HG02571 (cell line): ENCODE results near the gene TEX14.
"Not testable (repeated sequence)": the region's sequence is repeated elsewhere in the genome, so short reads cannot be mapped to it uniquely, and the experiment has no call there.

ENCODE experiments used
- ATAC-seq: cut with Tn5 transposase; IDR thresholded peaks from one replicate; pipeline ENCODE4 v1.9.1; 2021; ENCODE audit warnings: mild to moderate bottlenecking, moderate library complexity; ENCODE audit not compliant: unreplicated experiment

Gene TEX14

DNA sequence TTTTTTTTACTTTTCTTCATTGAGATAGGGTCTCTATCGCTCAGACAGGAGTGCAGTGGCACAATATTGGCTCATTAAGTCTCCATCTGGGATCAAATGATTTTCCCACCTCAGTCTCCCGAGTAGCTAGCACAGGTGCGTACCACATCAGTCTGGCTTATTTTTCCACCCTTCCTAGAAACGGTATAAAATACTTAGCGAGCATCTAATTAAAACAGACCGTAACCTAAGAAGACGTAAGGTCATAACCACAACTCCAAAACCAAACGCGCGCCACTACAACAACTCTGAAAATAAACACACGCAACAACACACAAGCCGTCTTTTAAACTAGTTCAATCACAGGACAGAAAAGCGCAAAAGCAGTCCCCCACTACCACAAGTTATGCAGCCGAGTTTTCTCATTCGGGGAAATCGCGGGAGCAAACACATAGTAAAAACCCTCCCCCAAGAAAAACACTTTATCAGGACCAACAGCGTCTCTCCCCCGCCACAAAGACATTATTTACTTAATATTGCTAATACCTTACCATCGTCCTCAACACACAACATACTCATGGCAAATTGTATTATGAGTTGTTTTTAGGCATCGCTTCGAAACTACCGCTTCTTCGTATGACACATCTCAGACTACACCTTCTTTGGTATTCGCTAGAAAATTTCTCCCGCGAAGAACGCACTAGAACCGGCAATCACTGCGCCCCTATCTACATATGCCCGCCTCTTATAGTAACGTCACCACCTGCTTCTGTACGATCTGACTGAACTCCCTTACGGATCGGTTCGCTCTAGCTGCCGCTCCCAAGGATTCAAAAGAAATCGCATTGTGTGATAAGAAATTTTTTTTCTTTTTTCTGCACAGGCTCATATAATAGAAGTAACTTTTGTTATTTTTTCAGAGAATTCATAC, 32.8 kb downstream of the TEX14 start:
- peak; percentile 69 for ATAC-seq

DNA sequence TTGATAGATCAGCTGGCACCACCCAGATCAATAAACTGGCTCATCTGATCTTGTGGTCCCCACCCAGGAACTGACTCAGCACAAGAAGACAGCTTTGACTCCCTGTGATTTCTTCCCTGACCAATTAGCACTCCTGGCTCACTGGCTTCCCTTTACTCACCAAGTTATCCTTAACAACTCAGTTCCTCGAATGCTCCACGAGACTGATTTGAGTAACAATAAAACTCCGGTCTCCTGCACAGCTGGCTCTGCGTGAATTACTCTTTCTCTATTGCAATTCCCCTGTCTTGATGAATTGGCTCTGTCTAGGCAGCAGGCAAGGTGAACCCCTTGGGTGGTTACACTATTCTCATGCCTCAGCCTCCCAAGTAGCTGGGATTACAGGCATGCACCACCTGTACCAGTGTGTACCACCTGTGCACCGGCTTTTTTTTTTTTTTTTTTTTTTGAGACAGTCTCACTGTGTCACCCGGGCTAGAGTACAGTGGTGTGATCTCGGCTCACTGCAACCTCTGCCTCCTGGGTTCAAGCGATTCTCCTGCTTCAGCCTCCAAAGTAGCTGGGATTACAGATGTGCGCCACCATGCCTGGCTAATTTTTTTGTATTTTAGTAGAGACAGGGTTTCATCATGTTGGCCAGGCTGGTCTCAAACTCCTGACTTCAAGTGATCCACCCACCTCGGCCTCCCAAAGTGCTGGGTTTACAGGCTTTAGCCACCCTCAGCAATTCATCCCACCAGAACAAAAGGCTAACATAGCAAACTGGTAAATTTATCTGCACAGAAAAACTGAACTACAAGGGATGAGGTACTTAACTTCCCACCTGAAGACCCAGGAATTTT, 33.7 kb downstream of the TEX14 start:
- ATAC-seq, result not testable (repeated sequence)

DNA sequence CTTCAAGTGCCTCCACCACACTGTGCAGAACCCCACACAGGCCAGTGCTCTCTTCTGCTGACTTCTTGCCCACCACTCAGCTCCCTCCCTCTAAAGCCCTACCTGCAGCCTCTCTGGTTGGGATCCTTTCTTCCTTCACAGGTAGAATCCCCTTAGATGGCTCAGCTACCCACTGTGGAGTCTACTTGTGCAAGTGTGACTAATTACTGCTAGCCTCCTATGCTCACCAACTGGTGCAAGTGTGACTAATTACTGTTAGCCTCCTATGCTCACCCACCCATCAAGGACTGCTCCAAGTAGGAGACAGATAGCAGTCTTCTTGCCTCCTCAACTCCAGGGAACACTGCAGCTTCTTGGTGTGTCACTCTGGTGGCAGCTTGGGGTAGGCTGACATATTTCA, 43.6 kb downstream of the TEX14 start:
- no peak for ATAC-seq

DNA sequence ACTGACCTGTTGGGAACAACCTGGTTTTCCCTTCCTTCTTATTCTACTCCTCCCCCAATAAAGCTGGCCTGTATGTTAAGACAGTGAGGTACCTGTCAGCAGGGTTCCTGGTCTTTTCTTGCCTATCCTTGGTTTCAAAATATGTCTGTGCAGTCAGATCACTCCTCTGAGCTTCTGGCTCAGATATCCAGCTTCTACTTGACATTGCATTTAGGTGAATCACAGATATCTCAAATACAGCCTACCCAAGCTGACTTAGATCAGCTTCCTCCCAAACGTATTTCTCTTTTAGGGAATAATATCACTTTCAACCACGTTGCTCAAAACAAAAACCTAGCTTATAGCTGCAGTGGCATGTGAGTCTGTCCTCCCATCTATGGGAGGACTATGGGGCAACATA, 48.7 kb downstream of the TEX14 start:
- no peak for ATAC-seq

DNA sequence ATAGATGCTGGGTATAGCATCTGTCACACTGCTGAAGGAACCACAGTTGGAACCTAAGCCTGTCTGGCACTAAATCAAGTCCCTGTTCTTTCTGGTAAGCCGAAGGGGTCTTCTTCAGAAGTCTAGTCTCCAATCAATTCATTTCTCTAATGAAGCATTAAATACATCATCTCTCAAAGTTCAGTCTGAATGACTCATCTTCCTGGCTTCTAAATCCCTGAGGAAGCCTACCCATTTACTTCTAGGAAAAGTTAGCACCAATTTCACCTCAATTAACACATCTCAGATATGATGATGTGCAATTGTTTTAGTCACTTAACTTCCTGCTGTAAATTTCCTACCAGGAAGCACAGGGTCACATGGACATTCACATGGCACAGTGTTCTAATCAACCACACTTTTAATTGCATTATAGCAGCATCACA, 49.9 kb downstream of the TEX14 start:
- no peak for ATAC-seq

DNA sequence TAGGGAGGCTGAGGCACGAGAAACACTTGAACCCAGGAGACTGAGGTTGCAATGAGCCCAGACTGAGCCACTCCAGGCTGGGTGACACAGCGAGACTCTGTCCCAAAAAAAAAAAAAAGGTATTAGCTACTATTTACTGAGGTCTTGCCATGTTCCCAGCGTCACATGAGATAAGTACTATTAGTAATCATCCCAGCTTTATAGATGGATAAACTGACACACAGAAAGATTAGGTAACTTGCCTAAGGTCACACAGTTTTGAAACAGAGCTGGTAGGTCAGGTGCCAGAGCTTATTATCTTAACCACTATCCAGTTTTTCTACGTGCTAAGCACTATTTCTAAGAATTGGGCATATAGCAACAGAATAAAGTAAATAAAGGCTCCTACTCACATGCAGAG, 51.6 kb downstream of the TEX14 start:
- no peak for ATAC-seq

DNA sequence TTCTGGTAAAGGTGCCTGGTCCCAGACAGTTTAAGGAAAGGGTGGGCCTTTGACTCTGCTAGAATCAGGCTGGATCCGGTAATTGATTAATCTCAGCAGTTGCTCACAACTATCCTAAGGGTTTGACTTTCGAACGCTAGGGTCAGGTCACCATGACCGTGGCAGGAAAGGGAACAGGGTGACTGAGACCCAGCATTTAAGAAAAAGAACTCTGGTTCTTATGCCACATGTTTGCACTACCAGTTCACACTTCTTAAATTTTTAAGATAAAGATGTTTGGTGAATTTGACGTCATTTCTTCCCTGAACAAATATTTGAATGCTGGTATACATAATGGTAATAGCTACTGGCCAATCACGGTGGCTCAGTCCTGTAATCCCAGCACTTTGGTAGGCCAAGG, 52.2 kb downstream of the TEX14 start:
- ATAC-seq, result no peak

DNA sequence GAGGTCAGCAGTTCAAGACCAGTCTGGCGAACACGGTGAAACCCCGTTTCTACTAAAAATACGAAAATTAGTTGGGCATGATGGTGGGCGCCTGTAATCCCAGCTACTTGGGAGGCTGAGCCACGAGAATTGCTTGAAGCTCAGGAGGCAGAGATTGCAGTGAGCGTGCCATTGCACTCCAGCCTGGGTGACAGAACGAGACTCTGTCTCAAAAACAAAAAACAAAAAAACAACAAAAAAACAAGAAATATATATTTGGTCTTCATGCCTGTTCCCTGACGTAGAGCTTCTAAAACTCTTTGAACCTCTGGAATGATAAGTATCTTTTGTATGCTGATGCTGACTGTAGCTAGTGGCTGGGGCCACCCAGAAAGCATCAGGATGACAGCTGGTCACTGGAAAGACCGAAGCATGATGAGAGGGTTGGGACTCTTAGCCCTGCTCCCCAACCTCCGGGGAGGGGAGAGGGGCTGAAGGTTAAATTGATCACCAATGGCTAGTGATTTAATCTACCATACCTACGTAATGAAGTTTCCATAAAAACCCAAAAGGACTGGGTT, 54.8 kb downstream of the TEX14 start:
- ATAC-seq, result no peak

DNA sequence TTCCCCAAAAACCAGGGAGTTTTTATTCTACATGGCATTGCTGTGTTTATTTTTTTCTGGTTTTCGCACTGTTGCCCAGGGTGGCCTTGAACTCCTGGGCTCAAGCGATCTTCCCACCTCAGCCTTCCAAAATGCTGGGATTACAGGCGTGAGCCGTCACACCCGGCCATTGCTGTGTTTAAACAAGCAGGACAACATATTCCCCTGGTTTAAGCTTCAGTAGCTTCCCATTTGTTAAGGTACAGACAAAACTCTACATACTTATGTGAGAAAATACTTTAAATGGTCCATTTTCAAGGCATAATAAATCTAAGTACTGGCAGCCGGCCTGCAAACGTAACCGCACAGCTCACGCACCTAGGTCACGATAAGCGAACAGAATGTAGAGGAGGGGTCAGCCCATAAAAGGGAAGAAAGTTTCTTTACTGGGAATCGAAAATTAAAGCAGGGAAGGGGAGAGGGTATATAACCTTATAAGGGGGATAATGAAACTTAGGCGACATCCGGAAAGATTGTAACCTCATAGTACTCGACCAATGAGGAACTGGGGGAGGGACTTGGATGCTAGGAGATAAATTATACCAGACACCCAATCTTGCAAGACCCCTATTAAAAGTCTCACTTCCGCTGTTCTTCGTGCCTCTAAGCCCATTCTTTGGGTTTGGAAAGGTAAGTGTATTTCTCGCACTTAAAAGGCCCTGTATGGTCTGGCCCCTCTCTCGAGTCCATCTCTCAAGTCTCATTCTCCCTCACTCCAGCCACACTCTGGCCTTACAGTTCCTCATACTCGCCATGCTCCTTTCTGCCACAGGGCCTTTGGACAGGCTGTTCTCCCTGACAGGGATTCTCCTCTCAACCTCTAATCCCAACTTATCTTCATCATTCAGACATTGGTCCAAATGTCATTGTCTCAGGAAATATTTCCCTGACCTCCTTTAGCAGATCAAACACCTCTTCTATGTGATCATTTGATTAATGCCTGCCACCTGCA, 59.2 kb downstream of the TEX14 start:
- no peak for ATAC-seq

DNA sequence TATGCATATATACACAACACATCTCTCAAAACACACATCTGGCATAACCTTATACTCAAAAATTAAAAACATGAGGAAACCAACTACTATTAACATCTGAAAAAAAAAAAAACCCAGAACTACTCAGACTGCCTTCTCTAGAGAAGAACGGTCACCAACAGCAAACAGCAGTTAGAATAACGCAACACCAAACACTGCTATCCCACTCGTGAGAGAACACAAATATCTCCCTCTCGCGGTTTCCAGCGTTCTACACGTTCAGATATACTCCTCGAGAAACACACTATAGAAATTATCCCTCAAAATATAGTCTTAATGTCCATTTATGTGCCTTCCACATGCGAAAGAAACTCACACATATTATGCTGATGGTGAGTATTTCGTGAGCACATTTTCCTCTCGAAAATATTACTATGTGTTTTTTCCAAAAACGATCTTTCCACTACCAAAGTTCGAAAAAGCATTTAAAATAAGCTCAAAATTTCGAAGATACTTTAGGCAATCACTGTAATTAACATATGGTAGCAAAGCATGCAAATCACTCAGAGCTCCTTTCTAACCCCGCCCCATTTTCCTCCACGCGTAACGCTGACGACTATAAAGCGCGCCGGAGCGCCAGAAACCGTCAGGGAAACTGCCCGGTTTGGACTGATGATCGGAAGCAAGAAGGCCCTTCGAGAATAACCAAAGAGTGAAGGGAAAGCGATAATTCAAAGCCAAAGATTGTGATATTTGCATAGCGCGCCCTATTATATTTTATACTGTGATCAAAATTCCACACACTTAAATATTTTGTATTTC, 60.1 kb downstream of the TEX14 start:
- peak; percentile 67 for ATAC-seq

DNA sequence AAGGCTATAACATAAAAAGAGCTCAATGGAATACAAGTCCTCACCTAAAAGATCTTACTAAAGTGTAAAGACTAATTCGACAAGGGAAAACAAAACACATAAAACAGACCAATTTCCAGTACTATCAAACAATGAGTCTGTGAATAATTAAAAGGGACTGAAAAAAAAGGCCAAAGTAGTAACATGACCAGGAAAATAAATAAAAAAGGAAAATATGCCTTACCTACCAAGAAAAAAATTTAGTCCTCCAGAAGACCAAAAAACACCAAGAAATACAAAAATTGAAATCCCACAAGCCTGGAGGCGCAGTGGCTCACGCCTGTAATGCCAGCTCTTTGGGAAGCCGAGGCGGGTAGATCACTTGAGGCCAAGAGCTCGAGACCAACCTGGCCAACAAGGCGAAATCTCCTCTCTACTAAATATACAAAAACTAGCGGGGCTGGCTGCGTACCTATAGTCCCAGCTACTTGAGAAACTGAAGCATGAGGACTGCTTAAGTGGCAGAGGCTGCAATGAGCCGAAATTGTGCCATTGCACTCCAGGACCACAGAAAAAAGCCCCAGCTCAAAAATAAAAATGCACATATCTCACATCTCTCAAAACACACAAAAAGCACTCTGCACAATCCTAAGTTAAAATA, 60.8 kb downstream of the TEX14 start:
- peak; percentile 39 for ATAC-seq

DNA sequence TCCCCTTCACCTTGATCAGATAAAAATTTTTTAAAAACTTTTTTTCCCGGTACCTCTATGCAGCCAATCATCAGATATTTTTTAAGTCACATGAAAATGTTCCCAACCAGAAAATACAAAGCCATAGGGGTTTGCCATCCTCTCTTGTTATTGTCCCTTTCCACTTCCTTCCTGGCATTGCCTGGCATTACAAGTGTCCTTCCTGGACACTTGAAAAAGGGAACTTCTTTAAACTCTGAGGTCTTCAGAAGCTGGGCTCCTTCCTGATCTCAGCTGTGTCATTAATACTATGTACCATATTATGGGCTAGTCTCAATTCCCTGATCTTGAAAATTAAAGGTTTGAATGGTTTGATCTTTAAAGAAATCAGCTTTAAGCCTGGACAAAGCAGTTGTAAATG, 64.9 kb downstream of the TEX14 start:
- no peak for ATAC-seq

DNA sequence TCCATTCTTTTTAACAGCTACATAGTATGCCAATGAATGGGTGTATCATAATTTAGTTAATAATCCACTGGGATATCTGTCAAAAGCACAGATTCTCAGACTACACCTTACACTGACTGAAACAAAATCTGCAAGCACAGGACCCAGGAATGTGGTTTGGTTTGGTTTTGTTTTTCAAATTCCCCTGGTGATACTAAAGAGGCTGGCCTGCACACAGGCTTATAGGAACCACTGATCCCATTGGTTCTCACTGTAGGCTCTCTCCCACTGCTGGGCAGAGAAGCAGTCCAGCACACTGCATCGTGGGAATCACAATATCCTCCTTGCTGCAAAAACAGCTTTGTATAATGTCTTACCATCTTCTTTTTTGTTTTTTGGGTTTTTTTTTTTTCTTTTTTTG, 67.1 kb downstream of the TEX14 start:
- ATAC-seq, result no peak

DNA sequence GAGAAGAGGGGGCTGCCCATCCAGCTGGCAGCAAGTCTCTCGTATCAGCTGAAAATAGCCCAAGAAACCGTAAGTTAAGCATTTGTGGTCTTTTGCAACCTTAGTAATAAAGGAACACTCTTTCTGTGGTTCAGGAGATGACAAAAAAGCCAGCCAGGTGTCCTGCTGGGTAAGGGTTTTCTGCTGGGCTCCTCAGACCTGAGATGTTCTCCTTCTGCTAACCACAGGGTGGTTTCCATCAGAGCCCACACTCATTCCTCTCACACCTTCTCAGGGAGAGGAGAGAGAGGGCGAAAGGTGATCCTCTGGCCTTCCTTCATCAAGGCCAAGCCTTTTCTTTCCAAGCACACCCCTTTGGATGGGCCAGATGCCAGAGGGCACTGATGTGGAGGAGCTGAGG, 70.7 kb downstream of the TEX14 start:
- no peak for ATAC-seq

DNA sequence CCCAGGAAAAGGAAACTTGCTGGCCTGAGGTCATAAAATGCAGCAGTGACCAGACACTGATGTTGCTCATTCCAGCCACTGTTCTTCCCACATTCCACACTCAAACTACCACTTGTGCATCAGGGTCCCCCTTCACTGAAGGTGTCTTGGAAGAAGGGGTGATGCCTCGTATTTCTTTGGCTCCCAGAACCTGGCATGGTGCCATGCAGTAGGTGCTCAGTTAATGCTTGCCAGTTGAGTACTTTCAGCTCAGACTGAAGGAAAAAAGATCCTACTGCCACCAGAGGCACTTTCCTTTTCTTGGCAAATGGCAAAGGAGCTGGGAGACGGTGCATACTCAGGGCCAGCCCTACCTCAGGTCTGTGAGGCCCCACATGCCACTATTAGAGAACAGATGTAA, 73.5 kb downstream of the TEX14 start:
- no peak for ATAC-seq

DNA sequence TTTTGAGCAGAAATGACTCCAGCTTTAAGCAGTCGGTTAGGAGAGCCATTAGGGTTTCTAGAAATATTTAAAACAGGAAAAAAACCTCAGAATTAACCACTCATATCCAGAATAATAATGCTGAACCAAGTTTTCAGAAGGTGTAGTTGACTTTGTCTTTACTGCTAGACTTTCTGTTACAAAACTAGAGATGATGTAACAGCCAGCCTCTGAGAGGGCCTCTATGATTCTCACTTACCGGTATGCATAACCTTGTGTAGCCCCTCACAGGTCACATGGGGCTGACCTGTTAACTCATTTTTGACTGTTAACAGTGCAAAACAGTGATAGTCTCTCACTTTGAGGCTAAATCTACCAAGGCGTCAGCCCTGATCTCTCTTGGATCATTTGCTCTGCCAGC, 74.3 kb downstream of the TEX14 start:
- no peak for ATAC-seq

DNA sequence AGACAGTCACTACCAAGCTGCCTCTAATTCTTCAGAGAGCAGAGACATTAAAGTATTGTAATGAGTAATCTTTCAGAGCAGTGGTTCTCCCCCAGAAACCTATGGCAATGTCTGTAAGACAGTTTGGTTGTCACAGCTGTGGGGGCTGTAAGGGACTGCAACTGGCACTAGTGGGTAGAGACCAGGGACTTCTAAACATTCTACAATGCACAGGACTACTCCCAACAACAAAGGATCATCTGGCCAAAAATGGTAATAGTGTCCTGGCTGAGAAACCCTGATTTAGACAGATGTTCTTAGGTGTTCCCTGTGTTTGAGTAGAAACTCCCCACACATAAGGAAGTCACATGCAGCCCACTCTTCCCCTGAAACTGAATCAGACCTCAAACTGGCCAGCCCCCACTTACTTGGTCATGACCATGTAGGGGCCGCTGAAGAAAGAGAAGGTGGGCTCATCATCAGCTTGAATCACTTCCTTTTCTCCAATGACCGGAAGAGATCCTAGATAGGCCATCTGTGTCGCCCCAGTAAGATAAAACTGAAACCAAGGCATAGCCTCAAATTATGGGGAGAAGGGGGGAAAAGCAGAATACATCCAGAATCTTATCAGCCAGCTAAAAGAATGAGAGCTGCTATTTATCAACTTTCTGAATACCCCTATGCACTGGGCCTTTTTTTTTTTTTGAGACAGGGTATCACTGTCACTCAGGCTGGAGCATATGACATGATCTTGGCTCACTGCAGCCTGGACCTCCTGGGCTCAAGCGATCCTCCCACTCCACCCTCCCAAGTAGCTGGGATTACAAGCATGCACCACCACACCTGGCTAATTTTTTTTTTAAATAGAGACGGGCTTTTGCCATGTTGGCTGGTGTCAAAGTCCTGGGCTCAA, 75.8 kb downstream of the TEX14 start:
- ATAC-seq, result no peak

DNA sequence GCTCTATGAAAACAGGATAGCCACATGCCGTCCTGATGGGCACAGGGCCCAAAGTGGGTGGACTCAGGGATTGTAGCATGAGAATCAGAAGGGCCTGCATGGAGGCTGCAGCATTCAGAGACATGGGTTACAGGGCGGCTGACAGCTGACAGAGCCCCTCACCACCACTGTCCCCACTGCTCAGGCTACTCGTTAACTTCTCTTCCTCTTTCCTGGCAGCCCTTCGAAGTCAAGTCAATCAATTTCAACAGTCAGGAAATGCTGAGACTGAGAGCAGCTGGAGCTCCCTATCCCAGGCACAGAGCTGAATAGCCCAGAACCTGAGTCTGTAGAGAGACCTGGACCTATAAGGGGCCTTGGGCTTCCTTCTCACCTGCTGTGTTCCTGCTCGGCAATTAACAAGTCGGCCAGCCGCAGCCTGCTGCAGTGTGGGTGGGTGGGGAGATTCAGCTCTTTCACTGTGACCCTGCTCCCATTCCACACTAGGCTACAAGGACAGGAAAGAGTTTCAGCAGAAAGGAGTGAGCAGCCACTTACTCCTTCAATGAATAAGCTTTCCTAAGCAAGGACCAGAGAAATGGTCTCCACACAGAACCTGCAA, 76.9 kb downstream of the TEX14 start:
- ATAC-seq, result no peak
